Activated T-helper 17 cell treated with anti-CD3 and anti-CD28 coated beads, Interleukin-2, amount 50 U/mL, for 72 hours (primary cell): ENCODE data around the gene ACACA. TPM values are rescaled to one million over a fixed set of nuclear protein-coding genes. Genes with fewer than 3 reads are reported as not detected.

Source experiments
- ATAC-seq: fragments of 150-1000 bp; cut with Tn5 transposase; replicated peaks from 2 replicates; pipeline ENCODE4 v1.10.0; 2021; ENCODE audit warnings: mild to moderate bottlenecking, moderate library complexity
- H3K27ac Mint-ChIP-seq: one replicate; pipeline ENCODE4 v1.8.0; 2022; ENCODE audit warnings: mixed read lengths
- H3K27me3 Mint-ChIP-seq: one replicate; pipeline ENCODE4 v1.8.0; 2022; ENCODE audit warnings: mixed read lengths
- H3K36me3 Mint-ChIP-seq: one replicate; pipeline ENCODE4 v1.8.0; 2022; ENCODE audit warnings: low read depth, mild to moderate bottlenecking, mixed read lengths
- H3K4me1 Mint-ChIP-seq: one replicate; pipeline ENCODE4 v1.8.0; 2022; ENCODE audit warnings: mixed read lengths
- H3K4me3 Mint-ChIP-seq: one replicate; pipeline ENCODE4 v1.8.0; 2022; ENCODE audit warnings: mild to moderate bottlenecking, mixed read lengths
- H3K9me3 Mint-ChIP-seq: one replicate; pipeline ENCODE4 v1.8.0; 2022; ENCODE audit warnings: mixed read lengths
- total RNA-seq, 2 donors: library from RNA; stranded (reverse); gene quantifications; one replicate each; pipeline ENCODE4 v1.2.3, GENCODE V29; 2022

ACACA gene
- total RNA-seq, 2 donors from 2014 or later = 36.9 to 73.7 TPM

- Mint-ChIP-seq H3K27me3 (no peaks in the 10 kb centered on the region), H3K9me3 (no peaks in the 10 kb centered on the region), H3K4me1 (no peaks in the 10 kb centered on the region), H3K27ac (no peak overlapping the region), H3K4me3 (no peak overlapping the region), H3K36me3 (peaks cover 32% of the 10 kb centered on the region)
- ATAC-seq = no peak
Observed at GRCh38 chr17:37131669-37132611, 274.7 kb downstream of the ACACA start.

GRCh38 chr17:37130984-37131446 lies 275.6 kb downstream of the ACACA start:
- H3K36me3 Mint-ChIP-seq = peaks cover 42% of the 10 kb centered on the region
- H3K4me3 Mint-ChIP-seq = no peak overlapping the region
- H3K9me3 Mint-ChIP-seq = no peaks in the 10 kb centered on the region
- no peaks in the 10 kb centered on the region for H3K4me1 Mint-ChIP-seq
- ATAC-seq = no peak
- H3K27ac Mint-ChIP-seq = no peak overlapping the region
- no peaks in the 10 kb centered on the region for H3K27me3 Mint-ChIP-seq

- no peaks in the 10 kb centered on the region for H3K4me1 Mint-ChIP-seq
- H3K36me3 Mint-ChIP-seq = peaks cover 98% of the 10 kb centered on the region
- no peaks in the 10 kb centered on the region for H3K27me3 Mint-ChIP-seq
- no peaks in the 10 kb centered on the region for H3K9me3 Mint-ChIP-seq
- no peak for ATAC-seq
- H3K27ac Mint-ChIP-seq = no peak overlapping the region
- H3K4me3 Mint-ChIP-seq = no peak overlapping the region
Observed at GRCh38 chr17:37124821-37125173, 281.8 kb downstream of the ACACA start.

- H3K27me3 Mint-ChIP-seq = no peaks in the 10 kb centered on the region
- H3K4me3 Mint-ChIP-seq = no peak overlapping the region
- H3K9me3 Mint-ChIP-seq = no peaks in the 10 kb centered on the region
- peaks cover 98% of the 10 kb centered on the region for H3K36me3 Mint-ChIP-seq
- no peak for ATAC-seq
- no peaks in the 10 kb centered on the region for H3K4me1 Mint-ChIP-seq
- H3K27ac Mint-ChIP-seq = no peak overlapping the region
Observed at GRCh38 chr17:37123941-37124820, 282.5 kb downstream of the ACACA start.

GRCh38 chr17:37123386-37123785 lies 283.2 kb downstream of the ACACA start:
- Mint-ChIP-seq H3K4me3 (no peak overlapping the region), H3K27me3 (no peaks in the 10 kb centered on the region), H3K36me3 (peaks cover 96% of the 10 kb centered on the region), H3K4me1 (no peaks in the 10 kb centered on the region), H3K27ac (no peak overlapping the region), H3K9me3 (no peaks in the 10 kb centered on the region)
- ATAC-seq = no peak

GRCh38 chr17:37121616-37122015 lies 285.0 kb downstream of the ACACA start:
- Mint-ChIP-seq H3K4me3 (no peak overlapping the region), H3K4me1 (no peaks in the 10 kb centered on the region), H3K36me3 (peaks cover 79% of the 10 kb centered on the region), H3K9me3 (no peaks in the 10 kb centered on the region), H3K27me3 (no peaks in the 10 kb centered on the region), H3K27ac (no peak overlapping the region)
- no peak for ATAC-seq

GRCh38 chr17:37118366-37119137 lies 288.1 kb downstream of the ACACA start:
- Mint-ChIP-seq H3K27ac (no peak overlapping the region), H3K27me3 (no peaks in the 10 kb centered on the region), H3K4me3 (no peak overlapping the region), H3K4me1 (no peaks in the 10 kb centered on the region), H3K9me3 (no peaks in the 10 kb centered on the region), H3K36me3 (peaks cover 61% of the 10 kb centered on the region)
- no peak for ATAC-seq

GRCh38 chr17:37117373-37118142 lies 289.1 kb downstream of the ACACA start:
- Mint-ChIP-seq H3K27me3 (no peaks in the 10 kb centered on the region), H3K27ac (no peak overlapping the region), H3K4me1 (no peaks in the 10 kb centered on the region), H3K9me3 (no peaks in the 10 kb centered on the region), H3K4me3 (no peak overlapping the region), H3K36me3 (peaks cover 58% of the 10 kb centered on the region)
- ATAC-seq = no peak

GRCh38 chr17:37116671-37117185 lies 289.9 kb downstream of the ACACA start:
- ATAC-seq = no peak
- Mint-ChIP-seq H3K9me3 (no peaks in the 10 kb centered on the region), H3K4me1 (no peaks in the 10 kb centered on the region), H3K27me3 (no peaks in the 10 kb centered on the region), H3K36me3 (peaks cover 58% of the 10 kb centered on the region), H3K27ac (no peak overlapping the region), H3K4me3 (no peak overlapping the region)

- ATAC-seq = no peak
- Mint-ChIP-seq H3K27me3 (no peaks in the 10 kb centered on the region), H3K4me3 (no peak overlapping the region), H3K36me3 (peaks cover 75% of the 10 kb centered on the region), H3K4me1 (no peaks in the 10 kb centered on the region), H3K27ac (no peak overlapping the region), H3K9me3 (no peaks in the 10 kb centered on the region)
Observed at GRCh38 chr17:37111329-37111728, 295.3 kb downstream of the ACACA start.

- Mint-ChIP-seq H3K27me3 (no peaks in the 10 kb centered on the region), H3K36me3 (peaks cover 72% of the 10 kb centered on the region), H3K27ac (no peak overlapping the region), H3K9me3 (no peaks in the 10 kb centered on the region), H3K4me1 (no peaks in the 10 kb centered on the region), H3K4me3 (no peak overlapping the region)
- ATAC-seq = no peak
Observed at GRCh38 chr17:37110746-37111145, 295.9 kb downstream of the ACACA start.

GRCh38 chr17:37109731-37110710 lies 296.6 kb downstream of the ACACA start:
- Mint-ChIP-seq H3K9me3 (no peaks in the 10 kb centered on the region), H3K27ac (no peak overlapping the region), H3K4me3 (no peak overlapping the region), H3K4me1 (no peaks in the 10 kb centered on the region), H3K36me3 (peaks cover 74% of the 10 kb centered on the region), H3K27me3 (no peaks in the 10 kb centered on the region)
- ATAC-seq = no peak
